HG03432 (cell line): ENCODE data around the gene MYOF.
"Not testable (repeated sequence)": the region's sequence is repeated elsewhere in the genome, so short reads cannot be mapped to it uniquely, and the experiment has no call there.

Experiments used
- ATAC-seq: cut with Tn5 transposase; IDR thresholded peaks from one replicate; pipeline ENCODE4 v1.9.1; 2021; ENCODE audit warnings: mild to moderate bottlenecking, moderate library complexity; ENCODE audit not compliant: unreplicated experiment

MYOF gene

DNA sequence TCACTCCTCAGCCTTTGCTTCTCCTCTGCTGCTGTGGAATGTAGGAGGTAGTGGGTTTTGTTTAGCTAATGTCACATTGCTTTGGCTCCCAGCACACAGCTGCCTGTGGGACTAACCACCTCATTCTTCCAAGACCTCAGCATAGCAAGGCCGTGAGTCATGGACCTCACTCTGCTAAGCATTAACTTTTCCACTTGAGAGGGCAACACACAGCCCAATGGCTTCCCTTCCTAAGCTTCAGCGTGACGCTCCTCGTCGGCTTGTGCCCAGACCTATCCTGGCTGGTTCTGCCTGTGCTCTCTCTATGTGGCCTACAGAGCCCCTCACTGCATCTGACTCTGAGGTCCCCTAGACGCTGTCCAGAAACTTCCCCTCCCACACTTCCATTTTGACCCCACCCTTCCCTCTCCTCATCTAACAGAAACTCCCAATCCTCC, 23.3 kb downstream of the MYOF start:
- no peak for ATAC-seq

DNA sequence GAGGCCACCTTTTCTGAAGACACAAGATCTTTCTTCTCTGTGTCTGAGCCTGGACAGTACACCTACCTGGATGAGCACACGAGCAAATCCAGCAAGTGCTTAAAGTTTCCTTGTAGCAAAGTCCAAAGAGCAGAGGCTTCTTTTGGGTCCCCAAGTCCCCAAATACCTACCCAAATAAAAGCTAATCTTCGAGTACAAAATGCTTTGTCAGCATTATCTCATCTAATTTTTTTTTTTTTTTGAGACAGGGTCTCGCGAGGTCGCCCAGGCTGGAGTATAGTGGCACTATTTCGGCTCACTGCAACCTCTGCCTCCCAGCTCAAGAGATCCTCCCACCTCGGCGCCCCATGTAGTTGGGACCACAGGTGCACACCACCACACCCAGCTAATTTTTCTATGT, 24.6 kb downstream of the MYOF start:
- no peak for ATAC-seq

DNA sequence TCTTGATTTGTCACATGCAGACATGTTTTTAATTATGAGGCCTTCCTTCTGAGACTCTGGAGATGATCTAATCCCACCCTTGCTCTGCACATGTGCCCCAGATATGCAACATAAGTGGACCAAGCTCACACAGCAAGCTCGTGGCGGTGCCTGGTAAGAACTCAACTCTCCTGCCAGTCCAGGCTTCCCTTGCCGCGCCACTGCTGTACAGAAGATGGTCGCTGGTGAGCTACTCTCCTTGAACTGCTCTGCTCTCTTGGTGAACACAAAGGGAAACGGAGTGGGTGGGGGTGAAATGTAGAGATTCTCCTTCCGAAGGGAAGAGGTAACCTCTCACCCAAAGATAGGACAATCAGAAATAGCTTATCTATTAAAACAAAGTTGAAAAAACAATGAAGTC, 25.7 kb downstream of the MYOF start:
- ATAC-seq, result no peak

DNA sequence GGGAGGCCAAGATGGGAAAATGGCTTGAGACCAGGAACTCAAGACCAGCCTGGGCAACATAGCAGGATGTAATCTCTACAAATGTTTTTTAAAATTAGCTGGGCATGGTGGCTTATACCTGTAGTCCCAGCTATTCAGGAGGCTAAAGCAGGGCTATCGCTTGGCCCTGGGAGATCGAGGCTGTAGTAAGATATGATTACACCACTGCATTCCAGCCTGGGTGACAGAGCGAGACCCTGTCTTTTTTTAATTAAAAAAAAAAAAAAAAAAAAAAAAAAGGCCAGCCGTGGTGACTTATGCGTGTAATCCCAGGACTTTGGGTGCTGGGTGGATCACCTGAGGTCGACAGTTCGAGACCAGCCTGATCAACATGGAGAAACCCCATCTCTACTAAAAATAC, 27.4 kb downstream of the MYOF start:
- no peak for ATAC-seq

DNA sequence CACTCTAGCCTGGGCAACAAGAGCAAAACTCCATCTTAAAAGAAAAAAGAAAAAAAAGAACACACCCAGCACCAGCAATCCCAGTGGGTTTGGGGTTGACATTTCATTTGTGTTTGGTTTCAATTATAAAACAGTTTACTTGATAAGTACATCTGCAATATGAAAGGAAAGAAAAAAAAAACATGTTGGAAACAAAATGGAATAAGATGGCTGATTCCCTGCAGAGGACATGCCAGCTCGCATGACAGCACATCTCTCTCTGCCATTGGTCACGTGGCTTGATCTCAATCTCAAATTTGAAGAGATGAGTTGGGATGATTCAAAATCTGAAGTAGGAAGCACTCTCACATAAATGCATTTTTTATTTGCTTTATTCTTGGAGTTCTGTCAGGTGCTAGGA, 28.0 kb downstream of the MYOF start:
- ATAC-seq, result no peak

DNA sequence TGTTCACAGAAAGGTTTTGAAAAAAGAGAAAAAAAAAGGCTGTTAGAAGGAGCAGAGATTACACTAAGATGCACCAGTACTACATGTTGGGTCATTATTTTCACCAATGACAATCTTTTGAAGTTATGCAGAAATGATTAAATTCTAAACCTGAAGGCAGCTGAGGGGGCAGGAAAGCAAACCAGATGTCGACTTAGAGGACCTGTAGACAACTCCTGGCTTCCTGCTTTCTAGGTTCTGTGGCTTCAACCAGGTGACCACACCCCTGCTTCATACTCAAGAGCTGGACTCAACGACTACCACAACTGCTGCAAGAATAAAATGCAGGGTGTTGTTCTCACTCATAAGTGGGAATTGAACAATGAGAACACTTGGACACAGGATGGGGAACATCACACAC, 30.0 kb downstream of the MYOF start:
- no peak for ATAC-seq

DNA sequence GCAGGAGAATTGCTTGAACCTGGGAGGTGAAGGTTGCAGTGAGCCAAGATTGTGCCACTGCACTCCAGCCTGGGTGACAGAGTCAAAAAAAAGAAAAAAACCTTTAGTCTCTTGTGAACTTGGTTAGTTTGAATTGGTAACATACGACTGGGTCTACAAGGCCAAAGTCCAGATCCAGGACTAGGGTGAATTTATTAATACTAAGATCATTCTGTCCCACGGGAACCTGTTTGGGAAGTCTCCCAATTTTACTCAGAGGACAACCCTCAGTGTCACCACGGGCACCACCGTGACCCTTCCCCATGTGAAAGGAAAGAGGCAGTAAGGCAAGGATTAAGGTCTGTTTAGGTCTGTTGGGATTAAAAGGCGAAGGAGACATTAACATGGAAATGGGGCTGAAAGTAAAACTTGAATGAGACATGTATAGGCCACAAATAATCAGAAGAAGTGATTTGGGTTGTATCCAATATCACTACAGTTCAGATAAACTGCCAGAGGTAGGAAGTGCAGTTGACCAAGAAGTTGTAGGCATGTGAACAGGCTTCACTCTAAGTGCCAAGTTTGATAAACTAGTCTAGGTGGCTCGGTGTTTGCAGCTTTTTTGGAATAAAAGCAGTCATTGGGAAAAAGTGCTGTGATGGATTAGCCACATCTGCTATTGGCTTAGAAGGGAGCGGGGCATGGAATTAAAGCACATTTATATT, 30.7 kb downstream of the MYOF start:
- no peak for ATAC-seq

DNA sequence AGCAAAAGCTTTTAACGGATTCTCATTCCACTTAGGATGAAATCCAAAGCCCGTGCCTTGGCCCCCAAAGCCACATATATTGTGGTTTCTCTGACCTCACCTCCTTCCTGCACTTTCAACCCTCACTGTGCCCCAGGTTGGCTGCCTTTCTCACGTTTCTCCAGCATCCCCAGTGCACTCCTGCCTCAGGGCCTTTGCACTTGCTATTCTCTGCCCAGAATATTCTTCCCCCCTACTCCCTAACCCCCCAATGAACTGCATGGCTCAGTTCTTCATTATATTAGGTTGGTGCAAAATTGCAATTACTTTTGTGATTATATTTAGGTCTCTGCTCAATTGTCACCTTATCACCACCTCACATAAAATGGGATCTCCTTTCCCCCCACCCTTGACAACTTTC, 34.2 kb downstream of the MYOF start:
- ATAC-seq, result no peak

DNA sequence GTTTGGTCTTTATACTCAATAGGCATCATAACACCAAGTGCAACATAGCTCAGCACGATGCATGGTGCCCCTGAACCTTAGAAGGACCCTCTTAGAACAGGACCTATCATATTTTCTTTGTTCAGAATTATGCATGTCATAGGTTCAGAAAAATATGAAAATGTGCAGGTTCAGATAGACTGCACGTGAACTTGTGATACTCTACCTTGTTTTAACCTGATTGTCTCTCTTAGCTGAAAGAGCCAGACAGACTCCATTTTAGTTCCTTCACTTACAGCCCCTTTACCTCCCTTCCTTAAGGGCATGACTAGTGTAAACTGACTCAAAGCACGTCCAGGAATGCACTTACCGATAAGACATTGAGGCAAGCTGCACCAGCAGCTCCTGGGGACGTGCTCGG, 35.1 kb downstream of the MYOF start:
- ATAC-seq, result no peak

DNA sequence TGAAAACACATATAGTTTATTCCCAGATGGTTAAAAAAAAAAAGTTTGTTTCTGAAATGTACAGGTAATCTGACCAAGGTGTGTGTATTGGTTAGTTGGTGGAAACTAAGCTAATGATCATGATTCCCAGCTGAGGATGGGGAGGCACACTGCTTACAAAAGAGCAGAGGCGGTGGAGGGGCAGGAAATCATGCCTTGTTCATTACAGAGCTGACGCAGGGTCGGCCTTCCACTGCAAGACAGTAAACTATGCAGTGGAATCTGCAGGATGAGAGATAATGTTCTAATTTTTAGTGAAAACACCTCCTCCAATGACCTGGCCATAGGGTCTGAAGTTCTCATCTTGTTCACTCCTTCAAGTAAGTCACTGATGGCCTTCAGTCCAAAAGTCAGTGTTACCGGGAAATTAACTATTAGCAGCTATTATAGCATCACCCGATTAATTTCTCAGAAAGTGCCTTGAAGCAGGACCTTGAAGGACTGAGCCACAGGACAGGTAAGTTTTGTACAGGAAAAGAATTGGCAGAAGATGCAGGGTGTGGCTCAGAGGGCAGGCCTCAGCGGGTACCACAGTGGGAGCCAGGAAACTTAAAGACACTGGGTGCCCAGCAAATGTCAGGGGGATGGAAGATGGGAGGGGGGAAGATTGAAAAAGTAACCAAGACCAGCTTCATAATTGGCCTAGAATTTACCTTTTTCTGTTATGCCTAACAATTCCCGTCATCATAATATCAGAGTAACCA, 36.0 kb downstream of the MYOF start:
- ATAC-seq, result no peak

DNA sequence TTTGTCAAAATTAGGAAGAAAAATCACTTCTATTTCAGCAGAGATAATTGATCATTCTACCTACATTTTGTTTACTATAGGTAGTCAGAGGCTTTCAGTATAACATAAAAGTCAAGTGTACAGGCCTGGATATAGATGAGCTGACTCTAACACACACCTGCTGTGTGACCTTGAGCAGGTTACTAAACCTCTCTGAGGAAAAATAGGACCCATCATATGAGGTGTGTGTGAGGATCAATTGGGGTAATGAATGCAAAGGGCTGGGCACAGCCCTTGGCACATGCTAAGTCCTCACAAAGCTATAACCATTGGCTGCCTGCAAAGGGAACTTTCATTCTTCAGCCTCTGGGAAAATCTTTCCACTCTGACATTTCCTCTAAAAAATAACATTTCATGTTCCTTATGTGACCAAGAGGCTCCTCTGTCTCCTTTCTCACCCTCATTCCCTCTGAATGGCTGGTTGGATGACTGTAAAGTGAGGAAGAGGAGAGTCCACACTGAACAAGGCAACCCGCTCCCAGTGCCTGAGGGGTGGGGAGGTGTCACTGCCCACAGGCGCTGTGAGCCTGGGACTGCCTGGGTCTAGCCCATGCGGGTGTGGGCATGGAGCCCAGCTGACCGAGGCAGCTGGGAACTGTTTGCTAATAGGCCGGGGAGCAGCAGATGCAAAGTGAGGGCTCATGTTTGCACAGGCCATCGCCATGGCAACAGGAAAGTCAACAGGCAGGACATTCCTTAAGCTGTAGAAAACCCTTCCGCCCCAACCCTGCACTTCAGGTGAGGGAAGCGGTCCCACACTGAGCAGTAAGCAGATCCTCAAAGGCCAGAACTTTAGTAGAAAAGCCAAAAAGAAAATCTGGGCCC, 36.8 kb downstream of the MYOF start:
- no peak for ATAC-seq

DNA sequence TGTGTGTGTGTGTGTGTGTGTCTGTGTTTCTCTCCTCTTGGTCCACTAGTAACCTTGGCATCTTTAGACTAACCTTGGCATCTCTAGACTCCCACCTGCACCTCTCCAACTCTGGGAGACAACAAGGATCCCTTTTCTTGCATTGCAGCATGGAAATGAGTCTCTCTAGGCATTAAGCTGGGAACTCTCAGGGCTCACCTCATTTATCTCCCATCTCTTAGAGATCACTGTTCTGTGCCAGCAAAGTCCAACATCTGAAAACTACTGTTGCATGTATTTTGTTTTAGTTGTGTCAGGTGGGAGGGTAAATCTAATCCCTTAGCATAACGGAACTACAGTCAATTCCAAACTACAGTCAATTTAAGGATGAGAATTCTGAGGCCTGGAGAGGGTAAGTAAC, 38.7 kb downstream of the MYOF start:
- ATAC-seq, result no peak

DNA sequence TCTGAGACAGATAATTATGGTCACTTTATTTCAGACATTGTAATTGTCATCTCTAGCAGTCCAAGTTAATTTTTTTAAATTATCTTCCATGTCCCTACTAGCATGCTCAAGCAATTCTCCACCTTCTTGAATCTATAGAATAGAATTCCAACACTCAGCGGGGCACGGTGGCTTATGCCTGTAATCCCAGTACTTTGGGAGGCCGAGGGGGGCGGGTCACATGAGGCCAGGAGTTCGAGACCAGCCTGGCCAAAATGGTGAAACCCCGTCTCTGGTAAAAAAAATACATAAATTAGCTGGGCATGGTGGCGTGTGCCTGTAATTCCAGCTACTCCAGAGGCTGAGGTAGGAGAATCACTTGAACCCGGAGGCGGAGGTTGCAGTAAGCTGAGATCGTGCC, 39.4 kb downstream of the MYOF start:
- ATAC-seq, result not testable (repeated sequence)

DNA sequence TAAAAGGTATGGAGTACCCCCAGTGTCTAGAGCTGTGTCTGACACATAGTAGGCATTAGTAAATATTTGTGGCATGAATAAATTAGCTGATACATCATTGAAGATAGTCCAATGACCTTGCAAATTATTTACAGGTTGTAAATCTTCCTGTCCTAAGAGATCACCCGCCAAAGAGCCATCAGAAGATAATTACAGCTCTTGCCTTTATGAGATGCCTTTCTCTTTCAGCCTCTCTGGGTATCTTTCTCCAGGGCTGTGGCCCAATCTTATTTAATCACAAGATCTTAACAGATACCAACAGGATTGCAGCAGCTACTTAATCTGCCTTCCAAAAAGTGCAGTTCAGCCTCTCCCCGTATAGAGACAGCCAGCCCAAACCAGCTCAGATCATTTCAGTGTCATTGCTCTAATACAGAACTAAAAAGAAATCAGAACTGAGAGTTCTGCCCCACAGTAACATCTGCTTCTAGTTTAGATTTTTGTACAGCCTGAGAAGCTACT, 41.5 kb downstream of the MYOF start:
- no peak for ATAC-seq

DNA sequence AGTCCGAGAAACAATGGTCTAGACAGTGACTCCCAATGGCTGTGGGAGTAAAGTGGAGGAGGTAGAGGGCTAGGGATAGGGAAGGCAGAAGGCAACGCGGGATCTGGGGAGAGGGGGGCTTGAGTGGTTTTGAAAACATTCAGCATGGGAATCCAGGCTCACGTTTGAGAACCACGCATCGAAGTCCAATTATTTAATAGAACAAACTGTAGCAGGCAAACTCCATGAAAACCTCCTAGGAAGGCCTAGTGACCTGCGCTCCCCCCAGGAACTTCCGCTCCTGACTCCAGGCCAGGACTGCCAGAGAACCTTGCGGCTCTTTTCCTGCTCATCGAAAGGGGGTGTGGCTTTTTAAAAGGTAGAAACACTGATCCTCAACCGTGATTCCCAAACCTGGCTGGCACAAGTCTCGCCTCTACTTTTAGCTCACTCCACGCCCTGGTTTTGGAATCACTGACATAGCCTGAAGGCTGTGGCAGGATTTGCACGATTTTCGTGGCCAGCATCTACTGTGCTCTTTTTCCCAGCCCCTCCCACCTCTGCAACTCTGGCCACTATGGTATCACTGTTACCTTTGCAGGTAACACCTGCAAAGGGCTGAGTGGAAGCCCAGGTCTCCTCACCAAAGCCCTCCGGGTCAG, 43.4 kb downstream of the MYOF start:
- ATAC-seq, result no peak

DNA sequence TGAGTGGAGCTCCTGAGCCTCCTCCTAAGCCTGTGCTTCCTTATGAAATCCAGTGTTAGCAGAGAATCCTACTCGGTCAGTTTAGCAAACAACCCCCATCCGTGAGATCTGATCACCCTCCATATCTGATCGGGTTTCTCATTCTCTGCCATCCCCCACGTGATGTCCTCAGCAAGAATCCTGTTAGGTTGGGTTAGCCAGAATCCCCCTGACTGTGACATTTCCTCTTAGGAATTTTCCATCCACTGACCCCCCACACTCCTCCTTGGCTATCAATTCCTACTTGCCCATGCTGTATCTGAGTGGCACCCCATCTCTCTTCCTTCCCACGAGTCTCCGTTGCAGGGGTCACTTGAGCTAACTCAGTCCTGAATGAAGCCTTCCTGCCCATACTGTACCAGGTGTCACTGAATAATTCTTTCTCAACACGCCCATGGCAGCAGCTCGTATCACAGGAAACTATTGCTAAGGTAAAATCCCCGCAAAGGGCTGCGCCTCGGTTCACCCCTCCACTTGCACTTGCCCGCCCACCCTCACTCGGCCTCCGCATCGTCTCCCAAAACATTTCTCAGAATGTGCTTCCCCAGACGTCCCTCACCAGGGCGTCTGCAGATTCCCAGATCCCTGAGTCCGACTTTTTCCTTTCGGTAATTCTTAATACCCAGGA, 44.1 kb downstream of the MYOF start:
- no peak for ATAC-seq

DNA sequence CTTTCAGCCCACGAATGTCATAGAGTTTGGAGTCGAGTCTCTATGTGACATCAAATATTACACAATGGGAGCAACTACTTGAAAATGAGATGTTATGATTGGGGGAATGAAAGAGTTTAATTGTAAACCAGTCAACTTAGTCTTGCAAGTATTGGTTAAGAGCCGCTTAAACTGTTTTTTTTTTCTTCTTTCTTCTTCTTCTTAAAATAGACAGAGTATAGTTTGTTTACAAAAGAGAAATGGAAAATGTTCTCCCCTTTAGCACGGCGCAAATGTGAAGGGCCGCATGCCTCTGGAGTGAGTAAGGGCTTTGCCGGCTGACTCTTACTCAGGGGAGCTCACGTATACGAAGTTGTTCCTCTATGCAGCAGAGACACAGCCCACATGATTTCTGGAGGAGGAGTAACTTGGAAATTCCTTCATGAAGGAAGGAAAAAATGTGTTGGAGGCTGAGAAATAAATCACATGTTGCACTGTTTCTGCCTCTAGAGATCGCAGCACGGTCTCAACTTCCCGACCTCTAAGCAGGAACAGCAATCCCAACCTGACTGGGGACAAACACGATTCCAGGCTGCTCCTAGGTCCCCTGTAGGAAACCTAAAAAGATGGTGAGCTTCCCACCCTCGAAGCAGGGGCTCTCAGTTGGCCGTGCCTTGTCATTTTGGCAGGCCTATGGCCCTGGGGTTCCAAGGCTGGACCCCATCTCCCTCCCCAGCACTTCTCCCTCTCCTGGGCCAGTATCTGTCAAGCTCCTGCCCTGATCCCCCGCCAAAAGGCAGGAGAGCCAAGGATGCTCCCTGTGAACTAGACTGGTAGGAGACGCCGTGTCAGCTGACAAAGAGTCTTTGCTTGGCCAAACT, 44.8 kb downstream of the MYOF start:
- ATAC-seq, result no peak

DNA sequence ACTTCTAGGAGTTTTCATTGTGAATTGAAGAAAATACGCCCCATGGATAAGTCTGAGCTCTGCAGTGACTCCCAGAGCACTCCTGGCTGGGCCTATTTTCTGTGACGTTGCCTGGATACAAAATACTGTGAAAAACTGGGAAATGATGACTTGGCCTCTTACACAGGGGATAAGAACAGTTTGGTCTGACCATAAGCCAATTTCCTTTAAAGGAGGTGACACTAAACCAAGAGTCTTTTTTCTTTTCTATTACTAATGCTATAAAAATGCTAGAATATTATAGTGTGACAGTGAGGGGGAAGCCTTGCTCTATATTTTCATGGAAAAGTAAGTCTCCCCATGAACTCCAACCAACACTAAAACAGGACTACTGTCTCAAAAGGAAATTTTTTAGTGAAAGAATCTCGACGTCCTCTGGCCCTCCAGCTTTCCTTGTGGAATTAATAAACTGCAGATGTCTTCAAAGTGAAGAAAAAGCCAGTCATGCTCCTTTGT, 45.5 kb downstream of the MYOF start:
- ATAC-seq, result no peak

DNA sequence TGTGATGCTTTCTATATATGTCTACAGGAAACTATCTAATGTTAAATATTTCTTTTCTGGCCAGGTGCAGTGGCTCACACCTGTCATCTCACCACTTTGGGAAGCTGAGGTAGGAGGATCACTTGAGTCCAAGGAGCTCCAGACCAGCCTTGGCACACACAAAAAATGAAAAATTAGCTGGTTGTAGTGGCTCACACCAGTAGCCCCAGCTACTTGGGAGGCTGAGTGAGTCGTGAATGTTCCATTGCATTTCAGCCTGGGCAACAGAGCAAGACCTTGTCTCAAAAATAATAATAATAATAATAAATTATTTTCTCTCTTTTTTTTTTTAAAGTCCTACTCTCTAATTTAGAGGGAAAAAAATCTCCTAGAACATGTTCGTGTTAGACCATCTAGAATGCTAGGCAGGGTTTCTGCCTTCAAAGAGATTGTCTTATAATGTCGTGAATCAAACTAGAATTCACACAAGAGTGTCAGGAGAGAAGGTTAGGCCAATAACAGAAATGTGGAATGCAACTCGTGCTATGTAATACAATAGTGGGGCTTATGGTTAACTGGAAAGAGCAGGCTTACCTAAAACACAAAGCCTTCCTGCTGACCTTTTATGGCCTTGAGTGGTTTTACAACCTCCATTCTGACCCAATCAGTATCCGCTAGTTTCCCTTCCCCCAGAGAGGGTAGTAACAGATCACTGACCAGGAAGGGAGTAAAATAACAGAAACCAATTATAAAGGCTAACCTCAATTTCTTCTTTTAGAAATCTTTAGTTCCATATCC, 46.3 kb downstream of the MYOF start:
- ATAC-seq, result no peak
